Sigmoid colon (tissue), 4 donors: ENCODE results near the gene METTL8.

Experiments used
- CTCF ChIP-seq, 4 experiments: fragments of 450-650 bp in 3 of 4; fragments of 200-600 bp in 1 of 4; IDR thresholded peaks; one replicate each; pipeline ENCODE4 v1.5.1; 2016 to 2019; ENCODE audit warnings: antibody characterized with exemption in 4 of 4, mild to moderate bottlenecking in 3 of 4, moderate library complexity in 2 of 4
- POLR2AphosphoS5 ChIP-seq, 4 donors: sonication (generic); formaldehyde crosslinking; IDR thresholded peaks; one replicate each; pipeline ENCODE4 v1.6.1; 2017; ENCODE audit warnings: antibody characterized with exemption in 4 of 4

- TF ChIP-seq CTCF (IDR thresholded peaks at IDR 0.05) (no peak), POLR2AphosphoS5 (IDR thresholded peaks at IDR 0.05) (no peak)
These were observed 162.4 kb downstream of the METTL8 start for GRCh38 chr2:171271386-171271785.
